ENCODE results near the gene SEC61B.
"Not testable (repeated sequence)": the region's sequence is repeated elsewhere in the genome, so short reads cannot be mapped to it uniquely, and the experiment has no call there.

The SEC61B gene

DNA sequence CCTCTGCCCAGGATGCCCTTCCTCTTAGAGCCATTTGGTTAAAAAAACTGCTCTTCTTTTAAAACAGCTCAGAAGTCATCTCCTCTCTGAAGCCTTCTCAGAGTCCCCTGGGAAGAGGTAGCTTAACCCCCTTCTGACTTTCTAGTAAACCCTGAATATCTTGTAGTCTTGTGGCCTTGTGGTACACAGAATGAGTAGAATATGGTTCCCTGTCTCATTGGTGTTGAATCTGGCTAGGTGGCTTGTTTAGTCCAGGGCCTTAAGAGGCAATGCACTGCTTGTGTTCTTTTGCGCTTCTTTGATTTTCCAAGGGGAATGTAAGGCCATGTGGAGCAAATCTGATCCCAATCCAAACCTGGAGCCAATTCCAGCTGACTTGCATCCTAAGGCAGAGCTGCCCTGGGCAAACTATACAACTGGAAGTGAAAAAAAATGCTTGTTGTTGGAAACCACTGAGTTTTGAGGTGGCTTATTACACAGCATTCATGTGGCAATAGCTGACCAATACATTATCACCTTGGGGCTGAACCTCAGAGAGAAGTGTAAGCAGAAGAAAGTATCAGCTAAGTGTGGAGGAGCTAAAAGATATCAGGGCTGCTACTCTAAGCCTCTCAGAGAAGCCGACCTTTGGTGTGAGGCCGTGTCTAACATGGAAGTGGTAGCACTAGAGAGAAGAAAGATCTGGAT, 31.3 kb upstream of the SEC61B start:
- no peak for DNase-seq (ENCODE audit: low read depth in 1 of 2, low spot score in 1 of 2)

DNA sequence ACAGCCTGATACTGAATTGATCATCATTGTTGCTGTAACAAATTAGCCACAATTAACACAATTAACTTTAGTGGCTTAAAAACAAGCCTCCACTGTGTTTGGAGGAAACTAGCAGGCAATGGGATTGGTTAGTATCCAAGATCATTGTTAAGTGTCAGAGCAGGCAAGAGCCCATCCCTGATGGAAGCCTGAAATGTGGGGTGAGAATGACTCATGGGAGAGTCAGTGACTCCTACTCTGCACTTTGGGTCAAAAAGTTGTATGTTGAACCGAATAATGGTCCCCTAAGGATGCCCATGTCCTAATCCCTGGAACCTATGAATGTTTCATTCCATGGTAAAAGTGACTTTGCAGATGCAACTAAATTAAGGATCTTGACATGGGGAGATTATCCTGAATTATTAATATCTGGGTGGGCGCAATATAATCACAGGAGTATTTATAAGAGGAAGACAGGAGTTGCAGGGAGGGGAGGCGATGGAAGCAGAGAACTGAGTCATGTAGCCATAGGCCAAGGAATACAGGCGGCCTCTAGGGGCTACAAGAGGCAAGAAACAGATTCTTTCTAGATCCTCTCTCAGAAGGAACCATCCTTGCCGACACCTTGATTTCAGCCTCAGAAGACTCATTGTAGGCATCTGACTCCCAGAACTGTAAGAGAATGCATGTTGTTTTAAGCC, 29.2 kb upstream of the SEC61B start:
- DNase-seq (ENCODE audit: low read depth in 1 of 2, low spot score in 1 of 2): no peak

DNA sequence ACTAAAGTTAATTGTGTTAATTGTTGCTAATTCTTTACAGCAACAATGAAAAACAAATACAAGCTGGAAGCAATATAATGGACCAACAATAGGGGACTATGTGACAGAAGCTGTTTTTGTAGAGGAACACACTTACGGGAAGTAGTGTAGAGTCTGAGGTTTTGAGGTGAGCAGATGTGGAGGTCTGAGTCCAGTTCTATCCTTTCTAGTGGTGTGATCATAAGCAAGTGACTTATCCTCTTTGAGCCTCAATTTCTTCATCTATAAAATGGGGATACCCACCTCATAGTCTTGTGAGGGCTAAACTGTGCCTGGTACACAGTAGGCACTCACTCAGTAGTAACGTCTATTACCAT, 28.6 kb upstream of the SEC61B start:
- no peak for DNase-seq (ENCODE audit: low read depth in 1 of 2, low spot score in 1 of 2)

DNA sequence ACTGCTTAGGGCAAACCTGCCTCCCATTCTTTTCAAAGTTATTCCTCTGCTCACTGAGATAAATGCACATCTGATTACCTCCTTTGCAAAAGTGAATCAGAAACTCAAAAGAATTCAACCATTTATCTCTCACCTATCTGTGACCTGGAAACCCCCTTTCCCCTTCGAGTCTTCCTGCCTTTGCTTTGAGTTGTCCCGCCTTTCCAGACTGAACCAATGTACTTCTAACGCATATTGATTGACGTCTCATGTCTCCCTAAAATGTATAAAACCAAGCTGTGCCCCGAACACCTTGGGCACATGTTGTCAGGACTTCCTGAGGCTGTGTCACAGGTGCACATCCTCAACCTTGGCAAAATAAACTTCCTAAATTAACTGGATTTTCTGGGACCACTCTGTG, 25.6 kb upstream of the SEC61B start:
- DNase-seq (ENCODE audit: low read depth in 1 of 2, low spot score in 1 of 2): not testable (repeated sequence)

DNA sequence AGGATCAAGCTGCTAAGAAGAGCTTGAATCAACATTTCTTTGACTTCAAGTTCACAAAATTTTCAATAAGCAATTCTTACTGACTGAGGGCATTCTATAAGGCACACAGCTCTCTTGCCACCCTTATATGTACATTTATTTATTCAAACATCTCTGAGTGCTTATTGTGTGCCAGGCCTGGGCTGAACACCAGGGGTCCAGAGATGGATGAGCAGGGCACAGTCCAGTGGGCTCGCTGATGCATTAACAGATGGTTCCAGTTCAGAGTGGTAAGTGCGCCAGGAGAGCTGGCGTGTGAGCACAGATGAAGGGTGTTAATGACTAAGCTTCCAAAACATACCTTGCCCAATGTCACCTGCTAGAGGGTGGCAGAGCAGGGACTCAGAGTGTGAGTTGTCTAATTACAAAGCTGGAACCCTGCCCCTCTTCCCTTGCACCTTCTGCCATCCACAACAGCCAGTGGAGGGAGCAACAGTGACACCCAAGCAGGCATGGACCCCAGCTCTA, 24.9 kb upstream of the SEC61B start:
- DNase-seq (ENCODE audit: low read depth in 1 of 2, low spot score in 1 of 2): no peak

DNA sequence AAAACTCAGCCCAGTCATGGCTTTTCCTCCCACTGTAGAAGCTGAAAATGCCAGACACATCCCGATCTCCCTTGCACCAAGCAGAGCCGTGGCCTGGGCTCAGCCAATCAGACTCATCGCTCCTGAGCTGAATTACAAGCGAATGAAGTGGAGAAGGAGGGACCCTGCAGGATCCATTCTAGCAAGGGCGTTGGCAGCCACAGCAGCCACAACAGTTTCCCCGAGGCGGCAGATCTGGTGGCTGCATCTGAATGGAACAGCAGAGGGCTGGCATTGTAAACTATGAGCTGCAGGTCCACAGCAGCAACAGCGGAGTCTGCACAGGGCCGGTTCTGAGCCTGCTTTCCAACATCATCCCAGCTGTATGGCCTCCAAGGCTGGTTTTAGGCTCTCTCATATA, 24.1 kb upstream of the SEC61B start:
- DNase-seq (ENCODE audit: low read depth in 1 of 2, low spot score in 1 of 2): no peak

DNA sequence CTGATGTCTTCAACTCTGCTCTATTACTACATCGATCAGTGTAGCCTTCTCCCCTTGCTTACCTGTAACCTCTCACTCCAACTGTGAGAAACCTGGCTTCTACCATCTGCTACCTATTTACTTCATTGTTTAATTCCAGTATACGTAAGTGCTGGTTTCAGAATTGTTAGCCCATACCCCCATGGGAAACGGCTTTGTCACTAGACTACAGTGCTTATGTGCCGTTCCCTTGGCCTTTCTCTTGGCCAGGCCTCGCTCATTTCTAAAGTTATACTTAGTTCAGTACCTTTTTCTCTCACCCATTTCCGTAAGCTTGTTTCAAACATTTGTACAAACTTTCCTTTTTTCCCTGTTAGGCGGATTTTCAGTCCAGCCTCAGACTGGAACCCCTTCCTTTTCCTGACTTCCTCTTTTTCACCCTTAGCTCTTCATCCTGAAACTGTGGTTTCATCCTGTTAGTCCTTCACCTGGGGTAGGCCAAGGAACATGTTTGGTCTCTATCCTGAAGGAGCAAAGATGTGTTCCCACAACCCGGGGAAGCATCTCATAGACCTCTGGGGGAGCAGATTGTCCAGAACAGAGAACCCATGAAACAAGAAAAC, 22.0 kb upstream of the SEC61B start:
- DNase-seq (ENCODE audit: low read depth in 1 of 2, low spot score in 1 of 2): no peak

DNA sequence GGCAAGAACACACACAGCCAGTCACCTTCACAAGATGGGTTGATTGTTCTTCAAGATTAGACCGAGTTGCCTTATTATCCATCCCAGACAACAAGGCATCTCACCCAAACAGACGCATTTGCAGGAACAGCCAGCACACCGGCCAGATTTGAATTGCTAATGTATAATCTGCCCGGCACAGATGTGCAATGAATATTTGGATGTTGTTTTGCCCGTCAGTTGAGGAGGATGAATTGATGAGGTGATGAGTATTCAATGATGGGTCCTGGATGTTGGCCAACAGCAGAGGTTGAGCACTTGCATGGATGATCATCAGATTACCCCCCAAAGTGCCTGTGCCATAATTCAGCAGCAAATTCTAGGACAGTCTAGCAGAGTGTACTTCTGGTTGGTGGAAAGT, 20.5 kb upstream of the SEC61B start:
- no peak for DNase-seq (ENCODE audit: low read depth in 1 of 2, low spot score in 1 of 2)

DNA sequence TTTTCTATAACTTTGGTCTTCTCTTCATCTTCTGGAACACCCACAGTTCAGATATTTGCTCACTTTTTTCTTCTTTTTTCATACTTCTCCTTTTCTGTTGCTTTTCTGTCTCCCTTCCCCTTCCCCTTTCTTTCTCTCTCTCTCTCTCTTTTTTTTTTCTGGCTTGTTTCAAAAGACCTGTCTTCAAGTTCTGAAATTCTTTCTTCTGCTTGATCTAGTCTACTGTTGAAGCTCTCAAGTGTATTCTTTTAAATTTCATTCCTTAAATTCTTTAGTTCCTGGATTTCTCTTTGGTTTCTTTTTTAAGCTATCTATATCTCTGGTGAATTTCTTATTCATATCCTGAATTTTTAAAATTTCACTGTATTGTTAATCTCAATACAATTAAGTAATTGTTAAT, 11.5 kb upstream of the SEC61B start:
- DNase-seq (ENCODE audit: low read depth in 1 of 2, low spot score in 1 of 2): no peak

DNA sequence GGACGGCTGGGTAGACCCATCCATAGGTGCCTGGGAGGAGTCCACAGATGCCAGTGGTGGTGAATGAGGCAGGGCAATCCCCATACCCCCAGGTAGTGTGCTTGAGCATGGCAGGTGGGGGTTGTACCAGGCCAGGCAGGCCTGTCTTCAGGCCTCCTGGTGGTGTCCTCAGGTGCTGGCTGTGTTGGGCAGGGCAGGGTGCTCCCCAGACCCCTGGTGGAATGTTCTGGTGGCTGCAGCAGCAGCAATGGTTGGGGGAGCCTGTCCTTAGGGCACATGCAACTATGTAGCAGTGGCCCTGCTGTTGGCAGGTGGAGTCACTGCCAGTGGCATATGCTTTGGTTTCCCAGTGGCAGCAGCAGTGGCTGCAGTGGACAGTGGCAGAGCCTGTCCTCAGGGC, 10.3 kb upstream of the SEC61B start:
- DNase-seq (ENCODE audit: low read depth in 1 of 2, low spot score in 1 of 2): no peak

DNA sequence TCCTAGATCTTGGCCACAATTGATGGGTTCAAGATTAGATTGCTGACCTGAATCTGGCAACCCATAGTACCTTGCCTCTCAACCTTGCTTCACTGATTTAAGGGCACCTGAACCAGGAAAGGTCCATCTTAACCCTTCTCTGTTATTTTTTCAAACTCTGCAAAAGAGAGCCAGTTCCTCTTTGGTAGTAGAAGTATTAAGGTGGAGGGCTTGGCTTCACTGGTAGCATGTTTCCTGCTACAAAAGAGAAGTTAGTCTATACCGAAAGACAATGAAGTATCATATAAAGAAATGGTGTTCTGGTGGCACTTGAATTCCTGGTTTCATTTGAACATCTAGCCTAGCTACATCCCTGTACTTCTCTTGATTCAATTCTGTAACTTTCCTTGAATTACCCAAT, 8.9 kb upstream of the SEC61B start:
- no peak for DNase-seq (ENCODE audit: low read depth in 1 of 2, low spot score in 1 of 2)

DNA sequence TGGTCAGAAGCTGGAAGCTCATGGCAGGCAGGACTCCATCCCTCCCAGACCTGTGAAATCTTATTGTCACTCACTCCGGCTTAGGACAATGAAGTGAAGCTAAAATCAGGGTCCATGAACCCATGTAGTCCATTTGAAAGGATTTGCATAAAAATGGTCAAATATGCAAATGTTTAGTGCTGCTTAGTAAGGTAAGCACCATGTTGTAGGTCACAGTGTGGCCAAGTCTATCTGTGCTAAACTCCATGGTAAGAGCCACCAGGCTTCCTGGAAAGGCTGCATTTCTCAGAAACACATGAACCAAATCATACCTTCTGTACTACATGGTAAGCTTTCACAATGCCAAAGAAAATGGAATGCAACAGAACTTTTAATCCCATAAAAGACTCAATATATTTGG, 6.0 kb upstream of the SEC61B start:
- no peak for DNase-seq (ENCODE audit: low read depth in 1 of 2, low spot score in 1 of 2)

DNA sequence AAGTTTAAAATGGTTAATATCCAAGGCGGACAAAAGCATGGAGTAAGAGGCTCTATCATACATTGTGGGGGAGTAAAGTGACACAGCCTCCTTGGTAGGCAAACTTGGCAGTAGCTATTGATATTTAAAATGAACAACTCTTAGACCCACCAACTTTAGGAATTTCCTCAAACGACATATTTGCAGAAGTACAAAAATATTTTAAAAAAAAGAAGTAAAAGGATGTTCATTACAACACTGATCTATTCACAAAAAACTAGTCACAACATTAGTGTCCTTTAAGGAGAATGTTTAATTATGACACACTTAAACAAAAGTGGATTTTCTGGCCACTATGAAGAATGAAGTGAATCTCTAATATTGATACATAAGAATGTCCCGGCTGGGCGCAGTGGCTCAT, 2.1 kb upstream of the SEC61B start:
- DNase-seq (ENCODE audit: low read depth in 1 of 2, low spot score in 1 of 2): no peak

DNA sequence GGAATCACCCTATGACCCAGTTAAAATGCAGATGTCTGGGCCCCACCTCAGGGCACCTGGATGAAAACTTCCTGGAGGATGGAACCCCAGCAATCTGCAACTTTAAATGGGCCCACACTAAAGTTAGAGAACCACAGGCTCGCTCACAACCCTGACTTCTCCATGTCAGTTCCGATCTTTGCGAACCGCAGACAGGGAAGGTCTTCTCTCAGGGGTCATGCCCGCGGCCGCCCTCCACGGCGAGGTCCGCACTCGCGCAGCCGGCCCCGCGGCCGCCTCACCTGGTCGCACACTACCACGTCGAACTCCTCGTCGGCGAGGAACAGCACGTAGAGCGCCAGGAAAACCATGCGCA, 839 bp upstream of the SEC61B start:
- no peak for DNase-seq (ENCODE audit: low read depth in 1 of 2, low spot score in 1 of 2)

DNA sequence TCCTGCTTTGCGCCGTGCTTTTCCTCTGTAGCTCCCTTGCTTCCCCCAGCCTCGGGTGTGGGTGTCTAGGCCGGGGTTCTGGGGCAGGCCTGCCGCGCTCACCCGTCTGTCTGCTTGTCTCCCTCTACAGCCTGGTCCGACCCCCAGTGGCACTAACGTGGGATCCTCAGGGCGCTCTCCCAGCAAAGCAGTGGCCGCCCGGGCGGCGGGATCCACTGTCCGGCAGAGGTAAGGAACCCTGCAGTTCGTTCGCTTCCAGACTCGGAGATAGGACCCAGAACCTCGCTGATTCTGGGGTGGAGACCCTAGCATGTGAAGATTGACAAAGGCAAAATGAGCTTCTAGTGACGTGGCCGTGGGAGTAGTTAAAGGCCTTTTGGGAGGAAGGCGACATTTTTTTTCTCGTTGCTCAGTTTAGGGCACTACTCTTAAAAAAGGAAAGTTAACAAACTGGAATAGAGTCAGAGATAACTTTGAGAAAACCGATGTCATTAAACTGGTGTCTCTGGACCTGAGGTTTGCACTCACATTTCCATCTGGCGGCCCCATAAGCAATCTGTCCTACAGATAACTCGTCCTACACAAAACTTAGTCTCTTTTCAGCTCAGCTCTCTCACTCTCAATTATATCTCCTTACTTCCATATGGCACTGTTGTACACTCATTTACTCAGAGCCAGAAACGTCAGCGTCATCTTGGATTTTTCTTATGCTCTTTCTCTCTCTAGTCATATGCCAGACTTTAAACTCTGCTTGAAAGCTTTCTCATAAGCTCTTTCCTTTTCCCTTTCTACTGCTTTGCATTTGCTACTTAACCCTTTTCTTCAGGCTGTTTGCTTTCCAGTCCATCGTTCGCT, 561 bp downstream of the SEC61B start:
- DNase-seq (ENCODE audit: low read depth in 1 of 2, low spot score in 1 of 2): no peak

DNA sequence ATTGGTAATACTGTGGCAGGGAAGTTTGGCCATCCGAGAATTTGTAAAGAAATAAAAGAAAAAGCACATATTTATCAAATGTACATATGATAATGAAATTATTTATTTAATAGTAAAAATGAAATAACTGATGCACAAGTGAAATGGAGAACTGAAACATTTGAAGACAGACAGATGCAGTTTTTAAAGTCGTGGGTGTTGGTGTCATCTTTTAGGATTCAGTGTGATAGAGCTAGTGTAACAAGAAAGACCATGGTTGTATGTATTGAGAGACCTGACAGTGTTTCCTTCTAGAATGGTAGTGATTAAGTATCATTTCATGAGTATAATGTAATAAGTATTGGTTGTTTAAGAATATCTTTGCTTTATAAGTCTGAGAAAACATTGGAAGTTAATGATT, 2.4 kb downstream of the SEC61B start:
- no peak for DNase-seq (ENCODE audit: low read depth in 1 of 2, low spot score in 1 of 2)

DNA sequence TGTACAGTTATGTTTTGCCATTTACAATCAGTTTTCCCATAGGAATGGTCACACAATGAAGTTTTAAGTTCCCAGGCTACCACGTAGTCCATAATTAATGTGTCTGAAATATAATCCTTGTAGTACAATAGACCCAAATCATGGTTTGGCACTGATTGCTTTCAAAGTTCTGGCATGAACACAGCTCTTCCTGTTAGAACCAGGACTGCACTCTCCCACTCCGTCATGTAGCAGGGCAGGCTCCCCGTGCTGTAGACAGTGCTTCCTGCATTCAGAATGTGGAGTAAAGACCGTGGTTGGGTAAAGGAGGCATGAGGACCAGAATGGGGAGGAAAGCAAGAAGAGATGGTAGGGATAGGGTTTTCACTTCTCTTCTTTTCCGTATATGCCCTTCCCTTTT, 4.0 kb downstream of the SEC61B start:
- DNase-seq (ENCODE audit: low read depth in 1 of 2, low spot score in 1 of 2): no peak

DNA sequence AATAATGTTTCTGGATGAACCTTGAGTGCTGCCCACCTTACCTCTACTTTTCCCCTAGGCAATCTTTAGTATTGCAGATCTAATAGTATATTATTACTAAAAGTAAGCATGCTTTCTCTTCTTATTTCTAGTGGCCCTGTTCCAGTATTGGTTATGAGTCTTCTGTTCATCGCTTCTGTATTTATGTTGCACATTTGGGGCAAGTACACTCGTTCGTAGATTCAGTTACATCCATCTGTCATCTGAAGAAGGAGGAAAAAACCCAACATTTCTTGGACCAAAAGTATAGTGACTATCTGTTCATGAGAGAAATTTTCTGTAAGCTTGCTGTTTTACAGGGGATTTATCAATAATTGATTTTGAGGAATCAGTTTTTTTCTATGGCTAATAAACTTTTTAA, 8.1 kb downstream of the SEC61B start:
- DNase-seq (ENCODE audit: low read depth in 1 of 2, low spot score in 1 of 2): no peak

DNA sequence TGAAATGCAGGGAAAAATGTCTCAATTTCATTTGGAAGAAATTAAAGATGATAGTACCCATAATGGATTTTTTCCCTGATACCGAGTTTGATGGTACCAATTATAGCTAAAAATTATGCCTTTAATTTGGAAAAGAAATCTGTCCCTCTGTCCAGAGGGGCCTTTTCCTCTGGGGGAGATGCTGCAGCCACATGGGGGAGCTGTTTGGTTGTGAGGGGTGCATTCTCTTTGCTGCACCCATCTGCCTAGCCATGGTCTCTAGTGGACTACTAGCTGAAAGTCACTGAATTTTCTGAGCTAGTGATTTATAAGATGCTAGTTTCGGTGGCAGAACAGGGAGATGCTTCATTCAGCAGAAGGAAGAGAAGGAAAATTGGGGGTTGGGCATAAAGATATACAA, 9.6 kb downstream of the SEC61B start:
- peak in 1 of 2 donors; percentile 22 for DNase-seq (ENCODE audit: low read depth in 1 of 2, low spot score in 1 of 2)

DNA sequence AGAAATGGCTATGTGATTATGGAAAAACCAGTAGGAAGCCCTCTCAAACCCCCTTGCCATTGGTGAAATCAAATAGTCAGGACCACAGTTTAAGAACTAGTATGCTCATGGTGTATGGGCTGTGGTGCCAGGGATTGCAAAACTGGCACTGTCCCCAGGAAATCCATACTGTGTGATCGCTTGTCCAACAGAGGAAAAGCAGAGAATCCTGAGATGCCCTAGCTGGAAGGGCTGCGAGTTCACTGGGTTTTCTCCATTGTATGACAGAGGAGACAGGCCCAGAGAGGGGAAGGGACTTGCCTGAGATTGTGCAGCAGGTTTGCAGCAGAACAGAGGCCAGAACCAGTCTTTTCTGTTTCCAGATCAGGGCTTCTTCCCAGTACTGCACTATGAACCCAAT, 12.5 kb downstream of the SEC61B start:
- no peak for DNase-seq (ENCODE audit: low read depth in 1 of 2, low spot score in 1 of 2)

DNA sequence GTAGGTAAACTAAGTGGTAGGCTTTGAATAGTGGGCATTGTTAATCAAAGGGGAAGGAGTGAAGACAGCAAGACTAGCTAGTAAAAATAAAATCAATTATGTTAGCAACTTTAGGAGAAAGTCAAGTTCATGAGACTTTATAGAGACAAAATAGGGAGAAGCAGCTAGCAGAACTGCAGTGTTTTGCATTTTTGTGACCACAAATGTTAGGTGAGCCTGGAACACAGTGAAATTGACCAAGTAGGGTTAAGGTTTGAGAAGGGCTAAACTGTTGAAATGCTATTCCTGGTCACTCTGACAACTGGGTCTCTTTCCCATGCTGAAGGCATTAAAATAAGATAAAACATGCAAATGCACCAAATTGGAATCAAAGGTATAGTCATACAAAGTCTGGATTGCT, 13.0 kb downstream of the SEC61B start:
- DNase-seq (ENCODE audit: low read depth in 1 of 2, low spot score in 1 of 2): no peak

Data from stimulated activated CD4-positive, alpha-beta T cell treated with anti-CD3 and anti-CD28 coated beads, Interleukin-15, amount 100 ng/mL, for 1 hour (primary cell).